Liver (tissue), 9 donors: Measurements from ENCODE around the gene FAAH. TPM values are rescaled to one million over a fixed set of nuclear protein-coding genes. Genes with fewer than 3 reads are reported as not detected.

Source experiments
- DNase-seq: peaks from one replicate; pipeline ENCODE4 v3.0.0-alpha.2; 2017; ENCODE audit warnings: low spot score
- H3K27ac ChIP-seq, 2 donors: one replicate each; pipeline ENCODE4 v1.7.0; 2013; ENCODE audit warnings: inconsistent platforms in 2 of 2, low read length in 2 of 2, control low read depth in 1 of 2, low read depth in 1 of 2, mild to moderate bottlenecking in 1 of 2
- H3K27me3 ChIP-seq, 4 donors: one replicate each; pipeline versions ENCODE4 v1.6.1 to v1.7.0; 2013; ENCODE audit warnings: low read length in 3 of 4, inconsistent platforms in 1 of 4, mild to moderate bottlenecking in 1 of 4, moderate library complexity in 1 of 4; ENCODE audit not compliant: control insufficient read depth in 4 of 4, insufficient read depth in 4 of 4
- H3K36me3 ChIP-seq, 4 donors: one replicate each; pipeline versions ENCODE4 v1.6.1 to v1.7.0; 2013; ENCODE audit warnings: low read length in 3 of 4, mild to moderate bottlenecking in 3 of 4, low read depth in 1 of 4, moderate library complexity in 1 of 4; ENCODE audit not compliant: control insufficient read depth in 4 of 4, insufficient read depth in 3 of 4
- H3K4me1 ChIP-seq, 4 donors: one replicate each; pipeline versions ENCODE4 v1.6.1 to v1.7.0; 2013; ENCODE audit warnings: low read length in 3 of 4, mild to moderate bottlenecking in 3 of 4, moderate library complexity in 1 of 4; ENCODE audit not compliant: control insufficient read depth in 4 of 4, insufficient read depth in 4 of 4
- H3K4me3 ChIP-seq, 3 donors: one replicate each; pipeline versions ENCODE4 v1.6.1 to v1.7.0; 2013; ENCODE audit warnings: low read length in 3 of 3, control low read depth in 1 of 3, low read depth in 1 of 3, mild to moderate bottlenecking in 1 of 3
- H3K9ac ChIP-seq, 2 donors: one replicate each; pipeline ENCODE4 v1.7.0; 2013; ENCODE audit warnings: low read length in 2 of 2, mild to moderate bottlenecking in 2 of 2, moderate library complexity in 2 of 2, control low read depth in 1 of 2, low read depth in 1 of 2
- H3K9me3 ChIP-seq, 4 donors: one replicate each; pipeline versions ENCODE4 v1.6.1 to v1.7.0; 2013; ENCODE audit warnings: low read length in 3 of 4; ENCODE audit not compliant: control insufficient read depth in 4 of 4
- FOXA1 ChIP-seq: IDR thresholded peaks from 2 replicates; pipeline ENCODE4 v1.6.1; 2016; ENCODE audit warnings: antibody characterized with exemption
- FOXA2 ChIP-seq: IDR thresholded peaks from 2 replicates; pipeline ENCODE4 v1.6.1; 2016; ENCODE audit warnings: antibody characterized with exemption
- HNF4A ChIP-seq, 2 donors: conservative IDR thresholded peaks; 2 replicates each; pipeline ENCODE4 v1.6.1; 2016; ENCODE audit warnings: antibody characterized with exemption in 2 of 2, mild to moderate bottlenecking in 2 of 2
- JUND ChIP-seq, 2 donors: IDR thresholded peaks; 2 replicates each; pipeline ENCODE4 v1.6.1; 2016; ENCODE audit warnings: antibody characterized with exemption in 2 of 2
- NR2F2 ChIP-seq: IDR thresholded peaks from 2 replicates; pipeline ENCODE4 v1.6.1; 2016; ENCODE audit warnings: antibody characterized with exemption
- RAD21 ChIP-seq, 2 donors: IDR thresholded peaks; 2 replicates each; pipeline ENCODE4 v1.6.1; 2016; ENCODE audit warnings: antibody characterized with exemption in 2 of 2, mild to moderate bottlenecking in 2 of 2
- REST ChIP-seq: IDR thresholded peaks from 2 replicates; pipeline ENCODE4 v1.6.1; 2016; ENCODE audit warnings: antibody characterized with exemption, mild to moderate bottlenecking
- RXRA ChIP-seq, 2 donors: IDR thresholded peaks; 2 replicates each; pipeline ENCODE4 v1.6.1; 2017 to 2018; ENCODE audit warnings: antibody characterized with exemption in 2 of 2, mild to moderate bottlenecking in 1 of 2
- SP1 ChIP-seq: IDR thresholded peaks from 2 replicates; pipeline ENCODE4 v1.6.1; 2018; ENCODE audit warnings: antibody characterized with exemption, mild to moderate bottlenecking
- TAF1 ChIP-seq: conservative IDR thresholded peaks from 2 replicates; pipeline ENCODE4 v1.6.1; 2016; ENCODE audit warnings: antibody characterized with exemption, mild to moderate bottlenecking
- YY1 ChIP-seq: IDR thresholded peaks from 2 replicates; pipeline ENCODE4 v1.6.1; 2016; ENCODE audit warnings: antibody characterized with exemption, mild to moderate bottlenecking
- WGBS: extraction: QIAGEN DNeasy Blood & Tissue Kit; methylation state at CpG from one replicate; pipeline ENCODE4 v1.1.7; 2013; 5-methylcytosine and 5-hydroxymethylcytosine counted together
- polyA plus RNA-seq, 2 donors: library from polyadenylated mRNA; stranded (reverse) in 1 of 2; unstranded in 1 of 2; fragments of 200-250 nt in 1 of 2; fragments of >200 nt in 1 of 2; fragmentation: Nextera tagmentation in 1 of 2; extraction: Ambion mirVana in 1 of 2; gene quantifications; one replicate each; pipeline versions ENCODE4 v1.2.1 to v1.2.3, GENCODE V29; 2013 to 2015
- total RNA-seq, 2 donors: library from RNA; depleted of rRNA; stranded (reverse); fragments of >200 nt; gene quantifications; one replicate each; pipeline ENCODE4 v1.2.3, GENCODE V29; 2014
- TF ChIP-seq, protein P1 (sequence below): IDR thresholded peaks from 2 replicates; pipeline ENCODE4 v1.6.1; 2016; ENCODE audit warnings: antibody characterized with exemption
- TF ChIP-seq, protein P2 (sequence below): IDR thresholded peaks from 2 replicates; pipeline ENCODE4 v1.6.1; 2016; ENCODE audit warnings: antibody characterized with exemption
- TF ChIP-seq, protein P3 (sequence below): IDR thresholded peaks from 2 replicates; pipeline ENCODE4 v1.6.1; 2016; ENCODE audit warnings: antibody characterized with exemption
- donor health status: healthy.
- donor health status: healthy.
- donor health status: healthy.
- donor health status: healthy.
- donor health status: healthy.

The FAAH gene
- total and polyA plus RNA-seq, 4 donors: 4.3 to 41.5 (median 22.1) TPM

GRCh38 chr1:46458846-46459245 is 64.7 kb downstream of the FAAH start:
- no peak for TF ChIP-seq FOXA2
- Histone ChIP-seq H3K27ac (no peak overlapping the region), H3K9ac (no peak overlapping the region), H3K4me3 (no peak overlapping the region), H3K27me3 (no peaks in the 10 kb centered on the region), H3K36me3 (no peaks in the 10 kb centered on the region), H3K4me1 (no peaks in the 10 kb centered on the region), H3K9me3 (no peaks in the 10 kb centered on the region)
- WGBS: 74% methylated on average over 7 of the region's 7 CpGs
- DNase-seq: no peak

DNA sequence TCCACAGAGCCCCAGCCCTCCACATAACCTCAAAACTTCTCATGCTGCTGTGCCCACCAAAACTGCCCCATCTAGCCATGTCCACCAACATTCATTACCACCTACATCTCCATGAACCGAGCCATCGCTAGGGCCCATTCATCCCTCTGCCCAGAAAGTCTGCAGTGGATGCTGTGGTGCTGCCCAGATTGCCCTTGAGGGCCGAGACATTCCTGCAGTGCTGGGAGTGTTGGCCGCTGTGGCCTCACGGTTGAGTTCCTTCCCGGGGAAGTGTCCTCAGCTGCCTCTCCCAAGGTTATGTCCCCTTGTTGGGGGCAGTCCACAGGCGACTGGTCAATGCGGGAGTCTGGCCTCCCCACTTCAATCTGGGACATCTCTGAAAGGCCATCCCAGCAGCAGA is 65.2 kb downstream of the FAAH start:
- Histone ChIP-seq H3K4me1 (no peaks in the 10 kb centered on the region), H3K36me3 (no peaks in the 10 kb centered on the region), H3K9ac (no peak overlapping the region), H3K4me3 (no peak overlapping the region), H3K9me3 (no peaks in the 10 kb centered on the region), H3K27me3 (no peaks in the 10 kb centered on the region), H3K27ac (no peak overlapping the region)
- 86% methylated on average over 8 of the region's 8 CpGs for WGBS
- TF ChIP-seq HNF4A (conservative IDR thresholded peaks at IDR 0.05): no peak
- TF ChIP-seq, protein P1, sequence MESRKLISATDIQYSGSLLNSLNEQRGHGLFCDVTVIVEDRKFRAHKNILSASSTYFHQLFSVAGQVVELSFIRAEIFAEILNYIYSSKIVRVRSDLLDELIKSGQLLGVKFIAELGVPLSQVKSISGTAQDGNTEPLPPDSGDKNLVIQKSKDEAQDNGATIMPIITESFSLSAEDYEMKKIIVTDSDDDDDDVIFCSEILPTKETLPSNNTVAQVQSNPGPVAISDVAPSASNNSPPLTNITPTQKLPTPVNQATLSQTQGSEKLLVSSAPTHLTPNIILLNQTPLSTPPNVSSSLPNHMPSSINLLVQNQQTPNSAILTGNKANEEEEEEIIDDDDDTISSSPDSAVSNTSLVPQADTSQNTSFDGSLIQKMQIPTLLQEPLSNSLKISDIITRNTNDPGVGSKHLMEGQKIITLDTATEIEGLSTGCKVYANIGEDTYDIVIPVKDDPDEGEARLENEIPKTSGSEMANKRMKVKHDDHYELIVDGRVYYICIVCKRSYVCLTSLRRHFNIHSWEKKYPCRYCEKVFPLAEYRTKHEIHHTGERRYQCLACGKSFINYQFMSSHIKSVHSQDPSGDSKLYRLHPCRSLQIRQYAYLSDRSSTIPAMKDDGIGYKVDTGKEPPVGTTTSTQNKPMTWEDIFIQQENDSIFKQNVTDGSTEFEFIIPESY: no peak
- TF ChIP-seq JUND (IDR thresholded peaks at IDR 0.05): no peak
- TF ChIP-seq, protein P2, sequence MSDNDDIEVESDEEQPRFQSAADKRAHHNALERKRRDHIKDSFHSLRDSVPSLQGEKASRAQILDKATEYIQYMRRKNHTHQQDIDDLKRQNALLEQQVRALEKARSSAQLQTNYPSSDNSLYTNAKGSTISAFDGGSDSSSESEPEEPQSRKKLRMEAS: no peak
- TF ChIP-seq YY1: no peak
- TF ChIP-seq, protein P3, sequence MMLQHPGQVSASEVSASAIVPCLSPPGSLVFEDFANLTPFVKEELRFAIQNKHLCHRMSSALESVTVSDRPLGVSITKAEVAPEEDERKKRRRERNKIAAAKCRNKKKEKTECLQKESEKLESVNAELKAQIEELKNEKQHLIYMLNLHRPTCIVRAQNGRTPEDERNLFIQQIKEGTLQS: no peak
- TF ChIP-seq TAF1: no peak
- no peak for TF ChIP-seq FOXA2
- no peak for TF ChIP-seq REST
- no peak for TF ChIP-seq SP1
- TF ChIP-seq RAD21 (IDR thresholded peaks at IDR 0.05): no peak
- TF ChIP-seq NR2F2: no peak
- no peak for TF ChIP-seq FOXA1
- no peak for TF ChIP-seq RXRA (IDR thresholded peaks at IDR 0.05)
- DNase-seq: no peak
